ENCODE results near the gene KDM3A. TPM values are rescaled to one million over a fixed set of nuclear protein-coding genes. Genes with fewer than 3 reads are reported as not detected.

Gene KDM3A
- total and polyA plus RNA-seq, 9 of the 15 experiments (the other 6 are each of a cell fraction or from before 2014, with no cell fraction given) = 7.5 to 95.4 (median 24.8) TPM

- TF ChIP-seq HINFP (tag; conservative IDR thresholded peaks at IDR 0.05; ENCODE audit: low read depth) (no peak), YY1 (IDR thresholded peaks at IDR 0.05; ENCODE audit: borderline replicate concordance in 1 of 3, control insufficient read depth in 1 of 3, extremely low read depth in 1 of 3, insufficient read depth in 3 of 3, insufficient read length in 1 of 3, insufficient replicate concordance in 2 of 3, low read depth in 1 of 3, low read length in 2 of 3) (no peak), CXXC5 (CRISPR knock-in tag; IDR thresholded peaks at IDR 0.05) (no peak)
These were observed 66.4 kb downstream of the KDM3A start (continued) for GRCh38 chr2:86507600-86507999.

- H3K9me1 ChIP-seq (ENCODE audit: control insufficient read depth, insufficient read depth, low read length) = no peaks in the 10 kb centered on the region
- in situ Hi-C loops (cut with MboI) (no loop called here), intact Hi-C loops (cut with micrococcal nuclease) (no loop called here)
- WGBS (ENCODE audit: insufficient coverage, low coverage, missing lambda C conversion rate) = 81% methylated on average over 4 of the region's 4 CpGs
- H3K36me3 ChIP-seq (ENCODE audit: control insufficient read depth, insufficient read depth, low read length) = peaks cover 14% of the 10 kb centered on the region; the same call in 2 of the 3 replicates
- no peaks in the 10 kb centered on the region for H3K27me3 ChIP-seq (ENCODE audit: control insufficient read depth in 2 of 2, insufficient read depth in 2 of 2, low read length in 2 of 2)
- ChIA-PET POLR2A (interaction anchor here (0.7 to 1.3 kb wide), 4 partner anchors 8 to 38 kb away, joined by 3 to 4 read pairs (median 4); no protein-coding TSS in a partner anchor), CTCF (ENCODE audit: low intra/inter-chr PET ratio) (no interaction called here)
- H3K9ac ChIP-seq (ENCODE audit: insufficient read depth in 1 of 2, low read depth in 2 of 2, low read length in 2 of 2) = no peak overlapping the region
- no peak overlapping the region for H2AFZ ChIP-seq (ENCODE audit: low read depth, low read length)
- DNase-seq (ENCODE audit: extremely low read depth in 1 of 4, low spot score in 3 of 4) = no peak
- no peak for ATAC-seq
- no peaks in the 10 kb centered on the region for H3K4me1 ChIP-seq (replicated peaks in 1 of 2; ENCODE audit: control insufficient read depth in 2 of 2, insufficient read depth in 2 of 2, low read length in 2 of 2)
- no peak overlapping the region for H3K27ac ChIP-seq (ENCODE audit: extremely low read depth, low read depth, low read length)
- H3K4me3 ChIP-seq = no peak overlapping the region
- H3K4me2 ChIP-seq (ENCODE audit: insufficient read depth, low read length) = no peak overlapping the region
- H3K9me3 ChIP-seq (replicated peaks; ENCODE audit: control insufficient read depth, insufficient read depth, low read depth, low read length) = no peaks in the 10 kb centered on the region
- FAIRE-seq = no peak
- no peaks in the 10 kb centered on the region; the same call in 1 of the 2 replicates for H4K20me1 ChIP-seq (replicated peaks; ENCODE audit: control insufficient read depth, insufficient read depth, low read length)
- no peaks in the 10 kb centered on the region for H3K79me2 ChIP-seq (ENCODE audit: control insufficient read depth, insufficient read depth, low read length)
- BruUV-seq (replicated peaks) = no TSS peak
- TF ChIP-seq ZNF282 (CRISPR knock-in tag; IDR thresholded peaks at IDR 0.05) = no peak
- TF ChIP-seq E2F3 (CRISPR knock-in tag; IDR thresholded peaks at IDR 0.05) = no peak
- TF ChIP-seq RBM14 (IDR thresholded peaks at IDR 0.05; ENCODE audit: borderline replicate concordance, insufficient read depth, low read depth, low read length) = no peak
- TF ChIP-seq TRIM28 (IDR thresholded peaks at IDR 0.05) = no peak
- no peak for TF ChIP-seq FOSL1 (tag; conservative IDR thresholded peaks at IDR 0.05)
- no peak for TF ChIP-seq TFAM (CRISPR knock-in tag; conservative IDR thresholded peaks at IDR 0.05)
- TF ChIP-seq RBM25 (IDR thresholded peaks at IDR 0.05; ENCODE audit: low read depth, low read length, severe bottlenecking) = no peak
- no peak for TF ChIP-seq HOXB6 (CRISPR knock-in tag; IDR thresholded peaks at IDR 0.05; ENCODE audit: borderline replicate concordance)
- TF ChIP-seq ZNF316 (IDR thresholded peaks at IDR 0.05) = no peak
- no peak for TF ChIP-seq FOXK1 (CRISPR knock-in tag; IDR thresholded peaks at IDR 0.05; ENCODE audit: borderline replicate concordance)
- TF ChIP-seq DLX4 (CRISPR knock-in tag; IDR thresholded peaks at IDR 0.05) = no peak
- TF ChIP-seq NCOA4 (IDR thresholded peaks at IDR 0.05; ENCODE audit: partially characterized antibody) = no peak
- TF ChIP-seq MAZ (CRISPR knock-in tag; conservative IDR thresholded peaks at IDR 0.05 in 1 of 2, IDR thresholded peaks at IDR 0.05 in 1 of 2) = no peak
- no peak for TF ChIP-seq PCBP1 (IDR thresholded peaks at IDR 0.05; ENCODE audit: low read depth, low read length, poor library complexity, severe bottlenecking)
- TF ChIP-seq MBD1 (CRISPR knock-in tag; IDR thresholded peaks at IDR 0.05) = no peak
These were observed 69.3 kb downstream of the KDM3A start for GRCh38 chr2:86510436-86510933.
